GM13976 (cell line): ENCODE results near the gene BRD3.

Source experiments
- DNase-seq: peaks from one replicate; pipeline ENCODE4 v3.0.0; 2012; ENCODE audit warnings: low spot score
- in situ Hi-C: fragments of 300-500 bp; cut with MboI; formaldehyde crosslinking; loops from one replicate; pipeline ENCODE4 v1.12.0; 2022; ENCODE audit warnings: low sequenced_read_pairs, mixed read lengths, inconsistent platforms; ENCODE audit not compliant: unreplicated experiment
- TF ChIP-seq, protein P1 (sequence below): IDR thresholded peaks from 2 replicates; pipeline ENCODE4 v1.5.1; 2012; ENCODE audit warnings: borderline replicate concordance, mild to moderate bottlenecking; ENCODE audit not compliant: insufficient read depth; ENCODE audit errors: extremely low read depth, missing control alignments, control extremely low read depth

The BRD3 gene

DNA sequence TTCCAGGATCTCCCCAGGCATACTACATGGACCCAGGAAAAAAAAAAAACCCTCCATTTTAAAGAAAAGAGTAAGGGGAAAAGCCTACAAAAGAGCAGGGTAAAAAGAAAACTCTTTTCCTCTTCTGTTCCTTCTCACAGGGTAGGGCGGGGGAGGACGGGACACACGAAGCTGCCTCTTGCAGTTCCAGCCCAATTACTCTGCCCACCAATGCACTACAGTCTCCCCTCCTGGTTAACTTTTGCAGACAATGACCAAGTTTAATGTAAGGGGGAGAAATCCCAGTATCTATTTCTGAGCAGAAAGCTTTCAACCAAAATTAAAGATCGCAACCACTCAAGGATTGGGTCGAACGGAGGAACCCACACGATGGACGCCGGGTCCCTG, 1.3 kb downstream of the BRD3 start:
- peak; percentile 49 for DNase-seq
- in situ Hi-C loops, result no loop called here
- TF ChIP-seq, protein P1, sequence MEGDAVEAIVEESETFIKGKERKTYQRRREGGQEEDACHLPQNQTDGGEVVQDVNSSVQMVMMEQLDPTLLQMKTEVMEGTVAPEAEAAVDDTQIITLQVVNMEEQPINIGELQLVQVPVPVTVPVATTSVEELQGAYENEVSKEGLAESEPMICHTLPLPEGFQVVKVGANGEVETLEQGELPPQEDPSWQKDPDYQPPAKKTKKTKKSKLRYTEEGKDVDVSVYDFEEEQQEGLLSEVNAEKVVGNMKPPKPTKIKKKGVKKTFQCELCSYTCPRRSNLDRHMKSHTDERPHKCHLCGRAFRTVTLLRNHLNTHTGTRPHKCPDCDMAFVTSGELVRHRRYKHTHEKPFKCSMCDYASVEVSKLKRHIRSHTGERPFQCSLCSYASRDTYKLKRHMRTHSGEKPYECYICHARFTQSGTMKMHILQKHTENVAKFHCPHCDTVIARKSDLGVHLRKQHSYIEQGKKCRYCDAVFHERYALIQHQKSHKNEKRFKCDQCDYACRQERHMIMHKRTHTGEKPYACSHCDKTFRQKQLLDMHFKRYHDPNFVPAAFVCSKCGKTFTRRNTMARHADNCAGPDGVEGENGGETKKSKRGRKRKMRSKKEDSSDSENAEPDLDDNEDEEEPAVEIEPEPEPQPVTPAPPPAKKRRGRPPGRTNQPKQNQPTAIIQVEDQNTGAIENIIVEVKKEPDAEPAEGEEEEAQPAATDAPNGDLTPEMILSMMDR, result no peak

DNA sequence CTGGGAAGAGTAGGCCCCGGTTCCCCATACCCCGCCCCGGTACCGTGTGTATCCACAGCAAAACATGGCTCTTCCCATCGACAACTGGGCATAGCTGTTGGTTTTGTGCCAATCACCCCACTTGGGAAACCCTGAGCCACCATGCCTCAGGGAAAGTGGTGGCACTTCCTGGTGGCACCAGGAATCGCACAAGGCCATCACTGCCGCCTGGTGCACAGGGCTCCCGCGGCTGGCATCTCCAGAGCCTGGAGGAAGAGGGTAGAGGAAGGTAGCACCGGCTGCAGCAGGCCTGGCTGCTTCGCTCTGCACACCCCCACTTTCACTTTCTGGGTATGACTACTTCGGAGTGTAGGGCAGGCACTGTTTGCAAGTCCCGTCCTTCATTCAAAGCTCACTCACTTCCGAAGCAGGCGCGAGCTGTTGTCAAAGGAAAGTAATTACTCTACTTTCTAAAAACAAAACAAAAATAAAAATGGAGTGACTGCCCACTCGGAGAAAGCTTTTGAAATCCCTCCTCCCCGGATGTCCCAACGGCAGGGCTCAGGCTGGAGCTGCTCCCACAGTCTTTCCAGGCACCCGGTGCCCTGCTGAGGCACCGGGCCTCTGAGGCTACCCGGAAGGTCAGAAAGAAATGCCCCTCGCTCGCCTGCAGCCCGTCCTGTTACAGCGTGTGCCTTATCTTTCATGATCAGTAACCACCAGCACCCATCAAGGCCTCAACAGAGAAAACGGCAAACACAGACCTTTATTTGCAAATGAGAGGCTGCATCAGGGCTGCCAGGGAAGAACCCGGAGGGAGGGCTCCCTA, 2.0 kb downstream of the BRD3 start:
- TF ChIP-seq, protein P1, result no peak
- in situ Hi-C loops, result no loop called here
- peak; percentile 90 for DNase-seq

GRCh38 chr9:134064711-134065110, 3.1 kb downstream of the BRD3 start:
- in situ Hi-C loops, result no loop called here
- TF ChIP-seq, protein P1, result no peak
- no peak for DNase-seq

- TF ChIP-seq, protein P1, result no peak
- DNase-seq, result no peak
- in situ Hi-C loops, result no loop called here
Observed at GRCh38 chr9:134063571-134064450, 4.0 kb downstream of the BRD3 start.

GRCh38 chr9:134063088-134063570, 4.7 kb downstream of the BRD3 start:
- in situ Hi-C loops, result no loop called here
- no peak for DNase-seq
- TF ChIP-seq, protein P1, result no peak

- in situ Hi-C loops, result no loop called here
- DNase-seq, result no peak
- TF ChIP-seq, protein P1, result no peak
Observed at GRCh38 chr9:134062461-134063087, 5.3 kb downstream of the BRD3 start.
